ENCODE results near the gene ATG16L1.

ATG16L1 gene

DNA sequence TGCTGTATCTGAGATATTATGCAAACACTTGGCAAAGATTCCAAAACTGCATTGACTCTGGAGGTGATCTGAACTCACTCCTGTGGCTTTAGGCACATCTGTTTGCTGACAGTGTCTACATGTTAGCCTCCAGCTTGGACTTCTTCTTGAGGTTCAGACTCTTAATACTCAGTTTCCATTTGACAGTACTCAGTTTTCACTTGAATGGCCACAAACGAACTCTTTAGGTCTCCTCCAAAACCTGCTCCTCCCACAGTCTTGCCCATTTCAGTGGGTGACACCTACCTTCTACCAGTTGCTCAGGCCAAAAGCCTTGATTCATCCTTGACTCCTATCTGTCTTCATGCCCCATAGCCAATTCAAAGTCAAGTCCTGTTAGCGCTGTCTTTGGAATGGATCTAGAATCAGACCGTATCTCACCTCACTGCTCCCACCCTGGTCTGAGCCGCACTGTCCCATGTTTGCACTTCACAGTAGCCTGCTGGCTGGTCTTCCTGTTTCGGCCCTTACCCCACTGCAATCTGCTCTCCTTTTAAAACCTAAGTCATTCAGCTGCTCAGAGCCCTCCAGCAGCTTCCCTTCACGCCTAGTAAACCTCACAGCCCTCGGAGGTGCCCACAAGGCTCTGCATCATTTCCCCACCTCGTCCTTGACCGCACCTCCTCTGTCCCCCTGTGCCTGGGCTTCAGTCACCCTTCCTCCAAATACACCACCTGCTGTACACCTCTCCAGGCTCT, 10.5 kb downstream of the ATG16L1 start:
- no peak for TF ChIP-seq CTCF (IDR thresholded peaks at IDR 0.05; ENCODE audit: low read depth, low read length, missing control alignments)
- H3K27me3 ChIP-seq (replicated peaks) = no peaks in the 10 kb centered on the region
- H3K4me3 ChIP-seq (ENCODE audit: low read depth, low read length) = no peak overlapping the region
- peaks cover 63% of the 10 kb centered on the region for H3K36me3 ChIP-seq (replicated peaks)
- in situ Hi-C loops (cut with HindIII; ENCODE audit: low pct_ligation_motif_present, low sequenced_read_pairs) = no loop called here
- no peak overlapping the region for H3K27ac ChIP-seq
- no peak for DNase-seq

DNA sequence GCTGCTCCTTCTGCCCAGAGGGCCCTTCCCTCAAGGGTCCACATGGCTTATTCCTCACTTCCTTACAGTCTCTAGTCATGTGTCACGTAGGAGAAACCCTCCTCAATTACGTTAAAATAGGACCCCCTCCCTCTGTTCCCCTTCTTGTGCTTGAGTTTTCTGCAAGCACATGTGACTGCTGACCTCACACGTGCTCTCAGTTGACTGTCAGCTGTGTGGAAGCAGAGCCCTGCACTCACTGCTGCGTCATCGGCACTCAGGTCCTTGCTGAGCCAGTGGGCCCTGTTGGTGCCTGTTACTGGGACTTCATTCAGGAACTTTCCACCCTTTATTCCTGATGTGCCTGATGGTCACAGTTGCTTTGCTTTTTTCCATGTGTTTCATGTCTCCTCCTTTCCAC, 11.1 kb downstream of the ATG16L1 start:
- Histone ChIP-seq H3K36me3 (replicated peaks) (peaks cover 62% of the 10 kb centered on the region), H3K27me3 (replicated peaks) (no peaks in the 10 kb centered on the region), H3K27ac (no peak overlapping the region), H3K4me3 (ENCODE audit: low read depth, low read length) (no peak overlapping the region)
- DNase-seq = no peak
- TF ChIP-seq CTCF (IDR thresholded peaks at IDR 0.05; ENCODE audit: low read depth, low read length, missing control alignments) = no peak
- in situ Hi-C loops (cut with HindIII; ENCODE audit: low pct_ligation_motif_present, low sequenced_read_pairs) = no loop called here

- H3K4me3 ChIP-seq (ENCODE audit: low read depth, low read length) = no peak overlapping the region
- no peak for DNase-seq
- no peak for TF ChIP-seq CTCF (IDR thresholded peaks at IDR 0.05; ENCODE audit: low read depth, low read length, missing control alignments)
- in situ Hi-C loops (cut with HindIII; ENCODE audit: low pct_ligation_motif_present, low sequenced_read_pairs) = no loop called here
- no peak overlapping the region for H3K27ac ChIP-seq
- no peaks in the 10 kb centered on the region for H3K27me3 ChIP-seq (replicated peaks)
- H3K36me3 ChIP-seq (replicated peaks) = peaks cover 62% of the 10 kb centered on the region
Measured at GRCh38 chr2:233263045-233263570, 11.6 kb downstream of the ATG16L1 start.

- no peak for DNase-seq
- in situ Hi-C loops (cut with HindIII; ENCODE audit: low pct_ligation_motif_present, low sequenced_read_pairs) = no loop called here
- H3K36me3 ChIP-seq (replicated peaks) = peaks cover 63% of the 10 kb centered on the region
- TF ChIP-seq CTCF (IDR thresholded peaks at IDR 0.05; ENCODE audit: low read depth, low read length, missing control alignments) = no peak
- no peaks in the 10 kb centered on the region for H3K27me3 ChIP-seq (replicated peaks)
- no peak overlapping the region for H3K4me3 ChIP-seq (ENCODE audit: low read depth, low read length)
- no peak overlapping the region for H3K27ac ChIP-seq
Measured at GRCh38 chr2:233264667-233265066, 13.2 kb downstream of the ATG16L1 start.

GRCh38 chr2:233265899-233266431, 14.5 kb downstream of the ATG16L1 start:
- peaks cover 62% of the 10 kb centered on the region for H3K36me3 ChIP-seq (replicated peaks)

More at GRCh38 chr2:233265899-233266431, 14.5 kb downstream of the ATG16L1 start:
- no peak overlapping the region for H3K4me3 ChIP-seq (ENCODE audit: low read depth, low read length)
- H3K27me3 ChIP-seq (replicated peaks) = no peaks in the 10 kb centered on the region
- DNase-seq = no peak
- no peak overlapping the region for H3K27ac ChIP-seq
- TF ChIP-seq CTCF (IDR thresholded peaks at IDR 0.05; ENCODE audit: low read depth, low read length, missing control alignments) = no peak
- in situ Hi-C loops (cut with HindIII; ENCODE audit: low pct_ligation_motif_present, low sequenced_read_pairs) = no loop called here
